HepG2 (cell line): ENCODE measurements around the gene NCOA6.
A peak's percentile ranks its signal among the peaks of the same experiment; 100 is the strongest.

ENCODE experiments used
- CCAR2 ChIP-seq: fragments of 200-400 bp; formaldehyde crosslinking; optimal IDR thresholded peaks from 2 replicates; pipeline ENCODE3; 2018; ENCODE audit warnings: low read depth, mild to moderate bottlenecking, low read length, moderate library complexity
- CTCF ChIP-seq: sonication (generic); formaldehyde crosslinking; IDR thresholded peaks from 2 replicates; pipeline ENCODE4 v1.5.0; 2020; ENCODE audit warnings: mild to moderate bottlenecking, missing genetic modification reagents, moderate library complexity
- KDM5B ChIP-seq: sonication (generic); formaldehyde crosslinking; IDR thresholded peaks from 2 replicates; pipeline ENCODE4 v1.4.0; 2020; ENCODE audit warnings: missing genetic modification reagents, mild to moderate bottlenecking, borderline replicate concordance
- KLF16 ChIP-seq, 2 experiments: sonication (generic) in 1 of 2; formaldehyde crosslinking in 1 of 2; IDR thresholded peaks; 2 replicates each; pipeline versions ENCODE4 v1.6.1 to v1.8.0; 2016 to 2023; ENCODE audit warnings: missing genetic modification reagents in 2 of 2, missing compliant biosample characterization in 1 of 2
- NR1H2 ChIP-seq: sonication (generic); formaldehyde crosslinking; IDR thresholded peaks from 2 replicates; pipeline ENCODE4 v1.8.1; 2022; ENCODE audit warnings: low read depth, missing genetic modification reagents, borderline replicate concordance
- POLR2A ChIP-seq, 2 experiments: IDR thresholded peaks; 2 replicates each; pipeline ENCODE4 v1.6.1; 2011; ENCODE audit warnings: low read depth in 2 of 2, low read length in 2 of 2, mild to moderate bottlenecking in 1 of 2, moderate library complexity in 1 of 2; ENCODE audit not compliant: insufficient read depth in 1 of 2
- POLR2AphosphoS5 ChIP-seq: IDR thresholded peaks from 2 replicates; pipeline ENCODE4 v1.6.1; 2012; ENCODE audit warnings: low read depth, low read length
- RFXANK ChIP-seq: IDR thresholded peaks from 2 replicates; pipeline ENCODE4 v1.6.1; 2016
- YY1 ChIP-seq: IDR thresholded peaks from 2 replicates; pipeline ENCODE4 v1.6.1; 2011; ENCODE audit warnings: low read length, low read depth, moderate library complexity, mild to moderate bottlenecking; ENCODE audit not compliant: insufficient read depth, insufficient replicate concordance
- ZMAT5 ChIP-seq: sonication (generic); formaldehyde crosslinking; IDR thresholded peaks from 2 replicates; pipeline ENCODE4 v1.5.0; 2020; ENCODE audit warnings: mild to moderate bottlenecking, low read depth, missing genetic modification reagents, borderline replicate concordance
- ZNF276 ChIP-seq: sonication (generic); formaldehyde crosslinking; IDR thresholded peaks from 2 replicates; pipeline ENCODE4 v1.4.0; 2020; ENCODE audit warnings: mild to moderate bottlenecking, low read depth, missing genetic modification reagents
- ZNF383 ChIP-seq: sonication (generic); formaldehyde crosslinking; IDR thresholded peaks from 2 replicates; pipeline ENCODE4 v1.4.0; 2020; ENCODE audit warnings: missing genetic modification reagents, mild to moderate bottlenecking, borderline replicate concordance
- ZNF644 ChIP-seq: IDR thresholded peaks from 2 replicates; pipeline ENCODE4 v1.6.1; 2016; ENCODE audit warnings: low read depth

- TF ChIP-seq CTCF (CRISPR knock-in tag) (no peak), POLR2A (IDR thresholded peaks at IDR 0.05; ENCODE audit: insufficient read depth in 1 of 2, low read depth in 2 of 2, low read length in 2 of 2) (no peak), ZNF644 (CRISPR knock-in tag) (no peak), RFXANK (CRISPR knock-in tag) (no peak), ZMAT5 (CRISPR knock-in tag) (no peak), NR1H2 (CRISPR knock-in tag) (no peak), KDM5B (CRISPR knock-in tag) (no peak), KLF16 (CRISPR knock-in tag; IDR thresholded peaks at IDR 0.05) (no peak), ZNF276 (0 out of 2 replicates have a peak, but pooled peaks have one; percentile 6), POLR2AphosphoS5 (no peak), CCAR2 (no peak), ZNF383 (CRISPR knock-in tag) (no peak), YY1 (no peak)
These were observed 119.1 kb downstream of the NCOA6 start for GRCh38 chr20:34706302-34706875.
